C4-2B (cell line): ENCODE measurements around the gene IFT20.

Source experiments
- ZFX ChIP-seq: fragments of 450-650 bp; IDR thresholded peaks from 2 replicates; pipeline ENCODE4 v1.6.1; 2017
- TF ChIP-seq, protein P1 (sequence below): fragments of 450-650 bp; conservative IDR thresholded peaks from 2 replicates; pipeline ENCODE4 v1.5.1; 2017; ENCODE audit warnings: mild to moderate bottlenecking

DNA sequence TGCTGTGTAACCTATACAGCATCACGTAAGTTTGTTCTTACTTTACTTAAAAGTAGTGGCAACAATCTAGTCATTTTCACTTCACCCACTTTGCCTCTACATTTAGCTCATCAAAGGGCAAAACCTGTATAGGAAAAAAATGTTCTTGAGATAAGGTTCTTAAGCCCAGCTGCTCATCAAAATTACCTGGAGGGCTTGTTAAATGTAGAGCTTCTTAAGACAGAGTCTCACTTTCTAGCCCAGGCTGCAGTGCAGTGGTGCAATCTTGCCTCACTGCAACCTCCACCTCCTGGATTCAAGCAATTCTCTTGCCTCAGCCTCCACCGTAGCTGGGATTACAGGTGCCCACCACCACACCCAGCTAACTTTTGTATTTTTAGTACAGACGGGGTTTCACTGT lies 54.4 kb downstream of the IFT20 start:
- TF ChIP-seq, protein P1, sequence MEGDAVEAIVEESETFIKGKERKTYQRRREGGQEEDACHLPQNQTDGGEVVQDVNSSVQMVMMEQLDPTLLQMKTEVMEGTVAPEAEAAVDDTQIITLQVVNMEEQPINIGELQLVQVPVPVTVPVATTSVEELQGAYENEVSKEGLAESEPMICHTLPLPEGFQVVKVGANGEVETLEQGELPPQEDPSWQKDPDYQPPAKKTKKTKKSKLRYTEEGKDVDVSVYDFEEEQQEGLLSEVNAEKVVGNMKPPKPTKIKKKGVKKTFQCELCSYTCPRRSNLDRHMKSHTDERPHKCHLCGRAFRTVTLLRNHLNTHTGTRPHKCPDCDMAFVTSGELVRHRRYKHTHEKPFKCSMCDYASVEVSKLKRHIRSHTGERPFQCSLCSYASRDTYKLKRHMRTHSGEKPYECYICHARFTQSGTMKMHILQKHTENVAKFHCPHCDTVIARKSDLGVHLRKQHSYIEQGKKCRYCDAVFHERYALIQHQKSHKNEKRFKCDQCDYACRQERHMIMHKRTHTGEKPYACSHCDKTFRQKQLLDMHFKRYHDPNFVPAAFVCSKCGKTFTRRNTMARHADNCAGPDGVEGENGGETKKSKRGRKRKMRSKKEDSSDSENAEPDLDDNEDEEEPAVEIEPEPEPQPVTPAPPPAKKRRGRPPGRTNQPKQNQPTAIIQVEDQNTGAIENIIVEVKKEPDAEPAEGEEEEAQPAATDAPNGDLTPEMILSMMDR: no peak
- no peak for TF ChIP-seq ZFX
